WERI-Rb-1 (cell line): Measurements from ENCODE around the gene GHITM.
A peak's percentile ranks its signal among the peaks of the same experiment; 100 is the strongest.
"Not testable (repeated sequence)": the region's sequence is repeated elsewhere in the genome, so short reads cannot be mapped to it uniquely, and the experiment has no call there.

Experiments used
- DNase-seq: peaks from one replicate; pipeline ENCODE4 v3.0.0-alpha.2; 2020
- H3K27ac ChIP-seq: fragments of 250-450 bp; sonication (Bioruptor Pico); 2 replicates; pipeline ENCODE4 v1.5.1; 2020; ENCODE audit warnings: mild to moderate bottlenecking, moderate library complexity
- H3K27me3 ChIP-seq: fragments of 250-450 bp; sonication (Bioruptor Pico); 2 replicates; pipeline ENCODE4 v1.5.1; 2021; ENCODE audit warnings: mild to moderate bottlenecking, low read depth, moderate library complexity; ENCODE audit not compliant: insufficient read depth, severe bottlenecking
- H3K36me3 ChIP-seq: fragments of 250-450 bp; sonication (Bioruptor Pico); 2 replicates; pipeline ENCODE4 v1.5.1; 2020; ENCODE audit warnings: mild to moderate bottlenecking, moderate library complexity
- H3K4me3 ChIP-seq: 2 replicates; pipeline ENCODE4 v1.5.1; 2011; ENCODE audit warnings: low read depth, mild to moderate bottlenecking, control low read depth, low read length
- H3K9me3 ChIP-seq: fragments of 250-450 bp; sonication (Bioruptor Pico); 2 replicates; pipeline ENCODE4 v1.5.1; 2021; ENCODE audit warnings: mild to moderate bottlenecking, moderate library complexity; ENCODE audit not compliant: severe bottlenecking
- CTCF ChIP-seq: IDR thresholded peaks from 2 replicates; pipeline ENCODE4 v1.5.1; 2011; ENCODE audit warnings: low read depth, mild to moderate bottlenecking, control low read depth, inconsistent platforms, low read length

Gene GHITM

GRCh38 chr10:84123362-84123761, 15.9 kb upstream of the GHITM start:
- no peak overlapping the region for H3K27ac ChIP-seq
- H3K9me3 ChIP-seq, result peaks cover 8% of the 10 kb centered on the region
- no peak overlapping the region for H3K4me3 ChIP-seq
- no peak for TF ChIP-seq CTCF
- no peak for DNase-seq
- no peaks in the 10 kb centered on the region for H3K36me3 ChIP-seq
- H3K27me3 ChIP-seq, result no peaks in the 10 kb centered on the region

GRCh38 chr10:84125910-84126784, 13.2 kb upstream of the GHITM start:
- not testable (repeated sequence) for H3K36me3 ChIP-seq, H3K27ac ChIP-seq, H3K4me3 ChIP-seq, H3K27me3 ChIP-seq, H3K9me3 ChIP-seq
- DNase-seq, result peak; percentile 23

GRCh38 chr10:84126785-84127167, 12.5 kb upstream of the GHITM start:
- H3K9me3 ChIP-seq, result peaks cover 8% of the 10 kb centered on the region
- H3K36me3 ChIP-seq, result no peaks in the 10 kb centered on the region
- DNase-seq, result no peak
- H3K4me3 ChIP-seq, result no peak overlapping the region
- no peak overlapping the region for H3K27ac ChIP-seq
- no peak for TF ChIP-seq CTCF
- H3K27me3 ChIP-seq, result no peaks in the 10 kb centered on the region

- TF ChIP-seq CTCF, result no peak
- DNase-seq, result no peak
- H3K27me3 ChIP-seq, result no peaks in the 10 kb centered on the region
- no peaks in the 10 kb centered on the region for H3K9me3 ChIP-seq
- H3K36me3 ChIP-seq, result no peaks in the 10 kb centered on the region; the same call in 1 of the 2 replicates
- H3K4me3 ChIP-seq, result no peak overlapping the region
- no peak overlapping the region for H3K27ac ChIP-seq
Observed at GRCh38 chr10:84135836-84136235, 3.5 kb upstream of the GHITM start.

- TF ChIP-seq CTCF, result no peak
- no peak for DNase-seq
- Histone ChIP-seq H3K27me3 (no peaks in the 10 kb centered on the region), H3K4me3 (no peak overlapping the region), H3K27ac (no peak overlapping the region), H3K9me3 (no peaks in the 10 kb centered on the region), H3K36me3 (peaks cover 16% of the 10 kb centered on the region)
Observed at GRCh38 chr10:84137811-84138210, 1.5 kb upstream of the GHITM start.

GRCh38 chr10:84138478-84139125, 707 bp upstream of the GHITM start:
- Histone ChIP-seq H3K9me3 (no peaks in the 10 kb centered on the region), H3K36me3 (peaks cover 23% of the 10 kb centered on the region), H3K27me3 (no peaks in the 10 kb centered on the region), H3K4me3 (peak overlapping the region; percentile 73), H3K27ac (peak overlapping the region; percentile 69)
- no peak for DNase-seq
- no peak for TF ChIP-seq CTCF
